Measurements from ENCODE around the gene TTLL5. TPM values are rescaled to one million over a fixed set of nuclear protein-coding genes. Genes with fewer than 3 reads are reported as not detected.

TTLL5 gene
- polyA plus RNA-seq, 2 of the 4 experiments (the other 2 are of a cell fraction) = 18.8 to 23.7 TPM

GRCh38 chr14:75783602-75784313 is 122.7 kb downstream of the TTLL5 start:
- WGBS (ENCODE audit: missing lambda C conversion rate) = 88% methylated on average over 3 of the region's 3 CpGs
- Histone ChIP-seq H3K9me3 (0 out of 3 replicates have a peak, but pooled peaks cover 7% of the 10 kb centered on the region), H3K27ac (no peak overlapping the region), H3K4me3 (no peak overlapping the region), H3K4me1 (no peaks in the 10 kb centered on the region), H3K4me2 (no peak overlapping the region)
- POLR2A ChIA-PET = no interaction called here
- FAIRE-seq (no peak), ATAC-seq (no peak), DNase-seq (ENCODE audit: low read depth in 1 of 2, low spot score in 1 of 2) (no peak)
- TF ChIP-seq MAZ (IDR thresholded peaks at IDR 0.05; ENCODE audit: borderline replicate concordance, low read depth, low read length) (no peak), BCL3 (IDR thresholded peaks at IDR 0.05) (no peak), CHD2 (IDR thresholded peaks at IDR 0.05; ENCODE audit: low read length, partially characterized antibody) (no peak), ZFP36 (IDR thresholded peaks at IDR 0.05; ENCODE audit: borderline replicate concordance, partially characterized antibody) (no peak), KDM5A (IDR thresholded peaks at IDR 0.05) (no peak), RARB (CRISPR knock-in tag; IDR thresholded peaks at IDR 0.05) (no peak), HOXB13 (CRISPR knock-in tag; IDR thresholded peaks at IDR 0.05; ENCODE audit: low read depth) (no peak), ESRRA (IDR thresholded peaks at IDR 0.05; ENCODE audit: borderline replicate concordance, low read length) (no peak), ZSCAN20 (CRISPR knock-in tag; IDR thresholded peaks at IDR 0.05) (no peak), EP300 (IDR thresholded peaks at IDR 0.05) (no peak), PHF8 (IDR thresholded peaks at IDR 0.05; ENCODE audit: borderline replicate concordance, low read depth) (no peak), MAX (IDR thresholded peaks at IDR 0.05) (no peak), RAD21 (conservative IDR thresholded peaks at IDR 0.05 in 1 of 2, IDR thresholded peaks at IDR 0.05 in 1 of 2) (no peak), USF2 (IDR thresholded peaks at IDR 0.05) (no peak), EHF (CRISPR knock-in tag; IDR thresholded peaks at IDR 0.05) (no peak), KDM1A (IDR thresholded peaks at IDR 0.05; ENCODE audit: low read depth) (no peak), HEYL (CRISPR knock-in tag; IDR thresholded peaks at IDR 0.05) (no peak), POLR2A (IDR thresholded peaks at IDR 0.05; ENCODE audit: low read length) (no peak)
- CTCF ChIA-PET = interaction anchor here (1.5 to 2.8 kb wide), 3 partner anchors 11 to 75 kb away, joined by 4 to 12 read pairs (median 7); no protein-coding TSS in a partner anchor

- H3K4me1 ChIP-seq = no peaks in the 10 kb centered on the region
- no peak overlapping the region for H3K4me3 ChIP-seq
- ATAC-seq = no peak
- no peak for DNase-seq (ENCODE audit: low read depth in 1 of 2, low spot score in 1 of 2)
- no peak overlapping the region for H3K27ac ChIP-seq
- TF ChIP-seq CBX2 (IDR thresholded peaks at IDR 0.05; ENCODE audit: borderline replicate concordance, low read depth) = no peak
- TF ChIP-seq GATA3 (IDR thresholded peaks at IDR 0.05; ENCODE audit: borderline replicate concordance) = no peak
- no peak for TF ChIP-seq NR3C1 (IDR thresholded peaks at IDR 0.05)
- TF ChIP-seq EHF (CRISPR knock-in tag; IDR thresholded peaks at IDR 0.05) = no peak
- TF ChIP-seq FOXS1 (CRISPR knock-in tag; IDR thresholded peaks at IDR 0.05) = no peak
- TF ChIP-seq E2F6 (IDR thresholded peaks at IDR 0.05; ENCODE audit: borderline replicate concordance, low read depth) = no peak
- no peak for TF ChIP-seq JUN (IDR thresholded peaks at IDR 0.05)
- TF ChIP-seq HDAC2 (IDR thresholded peaks at IDR 0.05) = no peak
- no peak for TF ChIP-seq ZSCAN20 (CRISPR knock-in tag; IDR thresholded peaks at IDR 0.05)
- TF ChIP-seq HOXB13 (CRISPR knock-in tag; IDR thresholded peaks at IDR 0.05; ENCODE audit: low read depth) = no peak
- no peak for TF ChIP-seq NPAS2 (CRISPR knock-in tag; IDR thresholded peaks at IDR 0.05; ENCODE audit: borderline replicate concordance)
- TF ChIP-seq RCOR1 (IDR thresholded peaks at IDR 0.05; ENCODE audit: low read depth, low read length) = no peak
- no peak for TF ChIP-seq FOSL2 (IDR thresholded peaks at IDR 0.05)
- no peak for TF ChIP-seq FOSL2 (CRISPR knock-in tag; IDR thresholded peaks at IDR 0.05)
- TF ChIP-seq PBX3 (IDR thresholded peaks at IDR 0.05) = no peak
- H3K4me2 ChIP-seq = no peak overlapping the region
- FAIRE-seq = no peak
- ChIA-PET POLR2A (no interaction called here), CTCF (no interaction called here)
- WGBS (ENCODE audit: missing lambda C conversion rate) = 85% methylated on average over 3 of the region's 3 CpGs
- 0 out of 3 replicates have a peak, but pooled peaks cover 7% of the 10 kb centered on the region for H3K9me3 ChIP-seq
Measured at GRCh38 chr14:75784314-75784686, 123.3 kb downstream of the TTLL5 start.

Measured in A549 (cell line).